SK-N-SH (cell line): Measurements from ENCODE around the gene APEX2. TPM values are rescaled to one million over a fixed set of nuclear protein-coding genes. Genes with fewer than 3 reads are reported as not detected.

Experiments used
- CTCF ChIA-PET: fragments of 300-600, 350-600 bp; formaldehyde crosslinking; extraction: SDS; loops from one replicate; lab custom pipeline; 2021; lab: Yijun Ruan, JAX
- POLR2A ChIA-PET: fragments of 350-600 bp; sonication (Branson Sonifier 250); formaldehyde crosslinking; extraction: SDS; loops from one replicate; lab custom pipeline; 2020; ENCODE audit warnings: antibody characterized with exemption, inconsistent platforms; lab: Yijun Ruan, JAX
- DNase-seq: peaks from one replicate; pipeline ENCODE4 v3.0.0; 2012
- H2AFZ ChIP-seq: fragments of 200-600 bp; sonication (generic); 2 replicates; pipeline ENCODE4 v1.8.1; 2016; ENCODE audit warnings: antibody characterized with exemption, mild to moderate bottlenecking, low read depth
- H3F3A ChIP-seq: fragments of 200-600 bp; sonication (generic); replicated peaks from 2 replicates; pipeline ENCODE3; 2016; ENCODE audit warnings: antibody characterized with exemption, mild to moderate bottlenecking; ENCODE audit not compliant: insufficient read depth
- H3K27ac ChIP-seq, 2 experiments: fragments of 200-500 bp in 1 of 2; fragments of 200-600 bp in 1 of 2; sonication (Bioruptor generic) in 1 of 2; sonication (generic), shearing (Covaris generic) in 1 of 2; 2 replicates each; pipeline versions ENCODE4 v1.5.1 to v1.6.1; 2014 to 2016; ENCODE audit warnings: low read depth in 2 of 2, inconsistent platforms in 1 of 2, low read length in 1 of 2, mild to moderate bottlenecking in 1 of 2, mixed read lengths in 1 of 2
- H3K27me3 ChIP-seq: fragments of 200-600 bp; sonication (generic), shearing (Covaris generic); 2 replicates; pipeline ENCODE4 v1.6.1; 2016; ENCODE audit warnings: mixed run types; ENCODE audit not compliant: insufficient read depth
- H3K36me3 ChIP-seq, 2 experiments: fragments of 200-500 bp in 1 of 2; fragments of 200-600 bp in 1 of 2; sonication (Bioruptor generic) in 1 of 2; sonication (generic) in 1 of 2; replicated peaks in 1 of 2; 2 replicates each; pipeline versions ENCODE3 to v1.5.1; 2014 to 2016; ENCODE audit warnings: low read length in 1 of 2, mild to moderate bottlenecking in 1 of 2; ENCODE audit not compliant: insufficient read depth in 2 of 2, control insufficient read depth in 1 of 2
- H3K4me1 ChIP-seq, 2 experiments: fragments of 200-500 bp in 1 of 2; fragments of 200-600 bp in 1 of 2; sonication (Bioruptor generic) in 1 of 2; sonication (generic), shearing (Covaris generic) in 1 of 2; 2 replicates each; pipeline versions ENCODE4 v1.5.1 to v1.6.1; 2014 to 2016; ENCODE audit warnings: low read depth in 1 of 2, low read length in 1 of 2, mixed run types in 1 of 2; ENCODE audit not compliant: insufficient read depth in 2 of 2, control insufficient read depth in 1 of 2
- H3K4me2 ChIP-seq: fragments of 200-600 bp; sonication (generic), shearing (Covaris generic); 2 replicates; pipeline ENCODE4 v1.6.1; 2017; ENCODE audit warnings: mixed run types
- H3K4me3 ChIP-seq, 2 experiments: fragments of 200-500 bp in 1 of 2; fragments of 200-600 bp in 1 of 2; sonication (Bioruptor generic) in 1 of 2; sonication (generic), shearing (Covaris generic) in 1 of 2; 2 replicates each; pipeline versions ENCODE4 v1.5.1 to v1.8.1; 2014 to 2016; ENCODE audit warnings: low read depth in 2 of 2, inconsistent platforms in 1 of 2, low read length in 1 of 2, mild to moderate bottlenecking in 1 of 2, mixed read lengths in 1 of 2, moderate library complexity in 1 of 2
- H3K79me2 ChIP-seq: fragments of 200-600 bp; sonication (generic); 2 replicates; pipeline ENCODE4 v1.8.1; 2017; ENCODE audit warnings: mild to moderate bottlenecking; ENCODE audit not compliant: insufficient read depth
- H3K9ac ChIP-seq: fragments of 200-600 bp; sonication (generic); 2 replicates; pipeline ENCODE4 v1.6.1; 2017; ENCODE audit warnings: mixed run types
- H3K9me2 ChIP-seq: fragments of 200-600 bp; sonication (generic); 2 replicates; pipeline ENCODE4 v1.6.1; 2017; ENCODE audit warnings: mixed run types
- H3K9me3 ChIP-seq: fragments of 200-600 bp; sonication (generic); 2 replicates; pipeline ENCODE4 v1.6.1; 2017; ENCODE audit warnings: mixed run types, mild to moderate bottlenecking, moderate library complexity
- H4K20me1 ChIP-seq: fragments of 200-600 bp; sonication (generic); 2 replicates; pipeline ENCODE4 v1.6.1; 2017; ENCODE audit warnings: mild to moderate bottlenecking, mixed run types; ENCODE audit not compliant: insufficient read depth
- CHD2 ChIP-seq: fragments of 150-350 bp; IDR thresholded peaks from 2 replicates; pipeline ENCODE4 v1.6.1; 2018; ENCODE audit warnings: low read length; ENCODE audit not compliant: partially characterized antibody
- CTCF ChIP-seq: fragments of 200-600 bp; sonication (generic); IDR thresholded peaks from 2 replicates; pipeline ENCODE4 v1.6.1; 2017; ENCODE audit warnings: antibody characterized with exemption, mild to moderate bottlenecking, moderate library complexity
- EZH2phosphoT487 ChIP-seq: fragments of 200-600 bp; sonication (generic); IDR thresholded peaks from 2 replicates; pipeline ENCODE4 v1.6.1; 2017; ENCODE audit warnings: low read depth, mixed run types, mild to moderate bottlenecking, antibody characterized with exemption, moderate library complexity, borderline replicate concordance
- FOXJ3 ChIP-seq: sonication (generic); formaldehyde crosslinking; IDR thresholded peaks from 2 replicates; pipeline ENCODE4 v1.5.1; 2020; ENCODE audit warnings: mild to moderate bottlenecking, missing genetic modification reagents
- FOXM1 ChIP-seq: IDR thresholded peaks from 2 replicates; pipeline ENCODE4 v1.4.0; 2012; ENCODE audit warnings: low read depth, mild to moderate bottlenecking
- GABPA ChIP-seq: IDR thresholded peaks from 2 replicates; pipeline ENCODE4 v1.4.0; 2012; ENCODE audit warnings: low read depth, mild to moderate bottlenecking
- GATA2 ChIP-seq: sonication (generic); formaldehyde crosslinking; IDR thresholded peaks from 2 replicates; pipeline ENCODE4 v1.5.0; 2020; ENCODE audit warnings: mild to moderate bottlenecking, missing genetic modification reagents
- MEF2A ChIP-seq: IDR thresholded peaks from 2 replicates; pipeline ENCODE4 v1.4.0; 2012; ENCODE audit warnings: low read depth, borderline replicate concordance
- RCOR1 ChIP-seq: fragments of 150-350 bp; IDR thresholded peaks from 2 replicates; pipeline ENCODE4 v1.6.1; 2017; ENCODE audit warnings: antibody characterized with exemption, low read length
- REST ChIP-seq: IDR thresholded peaks from 2 replicates; pipeline ENCODE4 v1.6.1; 2012; ENCODE audit warnings: mild to moderate bottlenecking, low read depth, low read length, moderate library complexity
- SMC3 ChIP-seq: IDR thresholded peaks from 2 replicates; pipeline ENCODE4 v1.6.1; 2012; ENCODE audit warnings: low read depth, low read length, improper control_type of control experiment
- TEAD4 ChIP-seq: IDR thresholded peaks from 2 replicates; pipeline ENCODE4 v1.4.0; 2012; ENCODE audit warnings: mild to moderate bottlenecking, borderline replicate concordance; ENCODE audit not compliant: insufficient read depth
- polyA plus RNA-seq, 3 experiments: library from polyadenylated mRNA; depleted of rRNA; stranded (reverse); fragments of >200 nt; gene quantifications; 2 replicates each; pipeline ENCODE4 v1.2.3, GENCODE V29; 2012
- TF ChIP-seq, protein P1 (sequence below): IDR thresholded peaks from 2 replicates; pipeline ENCODE4 v1.4.0; 2012; ENCODE audit warnings: low read depth
- TF ChIP-seq, protein P2 (sequence below): fragments of 150-350 bp; IDR thresholded peaks from 2 replicates; pipeline ENCODE4 v1.6.1; 2016; ENCODE audit warnings: mild to moderate bottlenecking, low read depth, low read length

The APEX2 gene
- polyA plus RNA-seq, 1 of the 3 experiments (the other 2 are of a cell fraction) = 23.5 TPM

- POLR2A ChIA-PET = no interaction called here
- no peaks in the 10 kb centered on the region for H3K9me3 ChIP-seq
- H3K4me3 ChIP-seq = no peak overlapping the region
- H4K20me1 ChIP-seq = no peaks in the 10 kb centered on the region
- no peaks in the 10 kb centered on the region for H3K4me1 ChIP-seq
- CTCF ChIA-PET = no interaction called here
- H3K9ac ChIP-seq = no peak overlapping the region
- no peak for DNase-seq
- H3K4me2 ChIP-seq = no peak overlapping the region
- no peaks in the 10 kb centered on the region for H3K79me2 ChIP-seq
- H3K27ac ChIP-seq = no peak overlapping the region
- no peak overlapping the region for H2AFZ ChIP-seq
- no peaks in the 10 kb centered on the region for H3K36me3 ChIP-seq
- TF ChIP-seq FOXM1 (no peak), GATA2 (CRISPR knock-in tag) (no peak), FOXJ3 (CRISPR knock-in tag) (no peak), RCOR1 (no peak), GABPA (no peak), REST (no peak), SMC3 (no peak), EZH2phosphoT487 (no peak), TEAD4 (no peak), MEF2A (no peak), CTCF (no peak), CHD2 (no peak)
- TF ChIP-seq, protein P1, sequence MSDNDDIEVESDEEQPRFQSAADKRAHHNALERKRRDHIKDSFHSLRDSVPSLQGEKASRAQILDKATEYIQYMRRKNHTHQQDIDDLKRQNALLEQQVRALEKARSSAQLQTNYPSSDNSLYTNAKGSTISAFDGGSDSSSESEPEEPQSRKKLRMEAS = no peak
- TF ChIP-seq, protein P2, sequence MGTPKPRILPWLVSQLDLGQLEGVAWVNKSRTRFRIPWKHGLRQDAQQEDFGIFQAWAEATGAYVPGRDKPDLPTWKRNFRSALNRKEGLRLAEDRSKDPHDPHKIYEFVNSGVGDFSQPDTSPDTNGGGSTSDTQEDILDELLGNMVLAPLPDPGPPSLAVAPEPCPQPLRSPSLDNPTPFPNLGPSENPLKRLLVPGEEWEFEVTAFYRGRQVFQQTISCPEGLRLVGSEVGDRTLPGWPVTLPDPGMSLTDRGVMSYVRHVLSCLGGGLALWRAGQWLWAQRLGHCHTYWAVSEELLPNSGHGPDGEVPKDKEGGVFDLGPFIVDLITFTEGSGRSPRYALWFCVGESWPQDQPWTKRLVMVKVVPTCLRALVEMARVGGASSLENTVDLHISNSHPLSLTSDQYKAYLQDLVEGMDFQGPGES = no peak
- no peaks in the 10 kb centered on the region for H3F3A ChIP-seq
- no peaks in the 10 kb centered on the region for H3K9me2 ChIP-seq
- peaks cover 4% of the 10 kb centered on the region; the same call in 1 of the 2 replicates for H3K27me3 ChIP-seq
Observed at GRCh38 chrX:55026143-55026542, 26.0 kb downstream of the APEX2 start.
